Measurements from ENCODE around the gene EXOC4. TPM values are rescaled to one million over a fixed set of nuclear protein-coding genes. Genes with fewer than 3 reads are reported as not detected.

EXOC4 gene
- total and polyA plus RNA-seq, 7 experiments from 2014 or later: 44.1 to 106 (median 74.2) TPM

GRCh38 chr7:133723044-133723443 lies 470.2 kb downstream of the EXOC4 start:
- ATAC-seq: no peak
- no peak overlapping the region for H3K27ac ChIP-seq (ENCODE audit: low read depth, low read length)

GRCh38 chr7:133724148-133724547 lies 471.3 kb downstream of the EXOC4 start:
- peaks cover 0 to 2% (median 0%) of the 10 kb centered on the region in 11 donors for H3K9me3 Mint-ChIP-seq
- Histone ChIP-seq H3K36me3 (ENCODE audit: control insufficient read depth in 2 of 3, insufficient read depth in 3 of 3, low read length in 3 of 3) (no peaks in the 10 kb centered on the region), H3K4me3 (ENCODE audit: low read length) (no peak overlapping the region), H3K9me3 (ENCODE audit: control insufficient read depth in 2 of 3, low read length in 3 of 3) (no peaks in the 10 kb centered on the region), H3K4me1 (ENCODE audit: control insufficient read depth in 2 of 2, insufficient read depth in 2 of 2, low read length in 2 of 2) (no peaks in the 10 kb centered on the region), H3K27ac (ENCODE audit: low read depth, low read length) (no peak overlapping the region), H3K27me3 (ENCODE audit: control insufficient read depth in 2 of 2, insufficient read depth in 2 of 2, low read length in 2 of 2) (no peaks in the 10 kb centered on the region)
- ATAC-seq (no peak), DNase-seq (no peak)
- intact Hi-C loops (cut with micrococcal nuclease): no loop called here
- H3K27me3 Mint-ChIP-seq: no peaks in the 10 kb centered on the region
- peaks cover 0 to 49% (median 7%) of the 10 kb centered on the region in 5 donors for H3K36me3 Mint-ChIP-seq
- peaks cover 0 to under 1% (median 0%) of the 10 kb centered on the region in 7 donors for H3K4me1 Mint-ChIP-seq
- H3K27ac Mint-ChIP-seq: no peak overlapping the region
- ChIA-PET CTCF (no interaction called here), POLR2A (no interaction called here)
- H3K4me3 Mint-ChIP-seq: no peak overlapping the region

More at GRCh38 chr7:133723044-133723443, 470.2 kb downstream of the EXOC4 start:
- H3K9me3 Mint-ChIP-seq: peaks cover 0 to 2% (median 0%) of the 10 kb centered on the region in 11 donors
- Histone ChIP-seq H3K4me1 (ENCODE audit: control insufficient read depth in 2 of 2, insufficient read depth in 2 of 2, low read length in 2 of 2) (no peaks in the 10 kb centered on the region), H3K27me3 (ENCODE audit: control insufficient read depth in 2 of 2, insufficient read depth in 2 of 2, low read length in 2 of 2) (no peaks in the 10 kb centered on the region), H3K9me3 (ENCODE audit: control insufficient read depth in 2 of 3, low read length in 3 of 3) (no peaks in the 10 kb centered on the region), H3K4me3 (ENCODE audit: low read length) (no peak overlapping the region), H3K36me3 (ENCODE audit: control insufficient read depth in 2 of 3, insufficient read depth in 3 of 3, low read length in 3 of 3) (no peaks in the 10 kb centered on the region)
- H3K36me3 Mint-ChIP-seq: peaks cover 0 to 50% (median 10%) of the 10 kb centered on the region in 5 donors
- ChIA-PET POLR2A (no interaction called here), CTCF (no interaction called here)
- H3K4me3 Mint-ChIP-seq: no peak overlapping the region
- no peak for DNase-seq
- intact Hi-C loops (cut with micrococcal nuclease): no loop called here
- no peak overlapping the region for H3K27ac Mint-ChIP-seq
- H3K4me1 Mint-ChIP-seq: no peaks in the 10 kb centered on the region
- H3K27me3 Mint-ChIP-seq: no peaks in the 10 kb centered on the region

GRCh38 chr7:133724694-133725093 lies 471.8 kb downstream of the EXOC4 start:
- peaks cover 0 to 1% (median 0%) of the 10 kb centered on the region in 7 donors for H3K4me1 Mint-ChIP-seq
- no peak for ATAC-seq
- Histone ChIP-seq H3K27me3 (ENCODE audit: control insufficient read depth in 2 of 2, insufficient read depth in 2 of 2, low read length in 2 of 2) (no peaks in the 10 kb centered on the region), H3K27ac (ENCODE audit: low read depth, low read length) (no peak overlapping the region), H3K4me1 (ENCODE audit: control insufficient read depth in 2 of 2, insufficient read depth in 2 of 2, low read length in 2 of 2) (no peaks in the 10 kb centered on the region), H3K4me3 (ENCODE audit: low read length) (no peak overlapping the region), H3K9me3 (ENCODE audit: control insufficient read depth in 2 of 3, low read length in 3 of 3) (no peaks in the 10 kb centered on the region), H3K36me3 (ENCODE audit: control insufficient read depth in 2 of 3, insufficient read depth in 3 of 3, low read length in 3 of 3) (no peaks in the 10 kb centered on the region)
- no peak overlapping the region for H3K4me3 Mint-ChIP-seq
- intact Hi-C loops (cut with micrococcal nuclease): no loop called here
- H3K27ac Mint-ChIP-seq: no peak overlapping the region
- ChIA-PET CTCF (no interaction called here), POLR2A (interaction anchor here (0.7 kb wide), 1 partner anchor 273 kb away, joined by 3 read pairs; no protein-coding TSS in a partner anchor)
- H3K36me3 Mint-ChIP-seq: peaks cover 0 to 44% (median 7%) of the 10 kb centered on the region in 5 donors
- no peak for DNase-seq
- peaks cover 0 to 2% (median 0%) of the 10 kb centered on the region in 11 donors for H3K9me3 Mint-ChIP-seq
- no peaks in the 10 kb centered on the region for H3K27me3 Mint-ChIP-seq

GRCh38 chr7:133727476-133728214 lies 474.8 kb downstream of the EXOC4 start:
- Mint-ChIP-seq H3K36me3 (peaks cover 0 to 59% (median 14%) of the 10 kb centered on the region in 5 donors), H3K4me3 (no peak overlapping the region), H3K4me1 (peaks cover 0 to 3% (median 0%) of the 10 kb centered on the region in 7 donors), H3K27me3 (no peaks in the 10 kb centered on the region), H3K9me3 (peaks cover 0 to 2% (median 0%) of the 10 kb centered on the region in 11 donors), H3K27ac (no peak overlapping the region)
- CTCF ChIA-PET: no interaction called here
- ATAC-seq: no peak
- H3K36me3 ChIP-seq (ENCODE audit: control insufficient read depth in 2 of 3, insufficient read depth in 3 of 3, low read length in 3 of 3): no peaks in the 10 kb centered on the region
- POLR2A ChIA-PET: no interaction called here
- H3K4me3 ChIP-seq (ENCODE audit: low read length): no peak overlapping the region
- DNase-seq: no peak
- no peaks in the 10 kb centered on the region for H3K9me3 ChIP-seq (ENCODE audit: control insufficient read depth in 2 of 3, low read length in 3 of 3)
- H3K27me3 ChIP-seq (ENCODE audit: control insufficient read depth in 2 of 2, insufficient read depth in 2 of 2, low read length in 2 of 2): no peaks in the 10 kb centered on the region
- intact Hi-C loops (cut with micrococcal nuclease): no loop called here
- no peak overlapping the region for H3K27ac ChIP-seq (ENCODE audit: low read depth, low read length)
- no peaks in the 10 kb centered on the region for H3K4me1 ChIP-seq (ENCODE audit: control insufficient read depth in 2 of 2, insufficient read depth in 2 of 2, low read length in 2 of 2)

- Histone ChIP-seq H3K36me3 (ENCODE audit: control insufficient read depth in 2 of 3, insufficient read depth in 3 of 3, low read length in 3 of 3) (no peaks in the 10 kb centered on the region), H3K4me3 (ENCODE audit: low read length) (no peak overlapping the region), H3K27ac (ENCODE audit: low read depth, low read length) (no peak overlapping the region), H3K4me1 (ENCODE audit: control insufficient read depth in 2 of 2, insufficient read depth in 2 of 2, low read length in 2 of 2) (no peaks in the 10 kb centered on the region), H3K27me3 (ENCODE audit: control insufficient read depth in 2 of 2, insufficient read depth in 2 of 2, low read length in 2 of 2) (no peaks in the 10 kb centered on the region), H3K9me3 (ENCODE audit: control insufficient read depth in 2 of 3, low read length in 3 of 3) (no peaks in the 10 kb centered on the region)
- POLR2A ChIA-PET: no interaction called here
- H3K9me3 Mint-ChIP-seq: peaks cover 0 to 2% (median 0%) of the 10 kb centered on the region in 11 donors
- H3K36me3 Mint-ChIP-seq: peaks cover 0 to 60% (median 16%) of the 10 kb centered on the region in 5 donors
- no peak overlapping the region for H3K27ac Mint-ChIP-seq
- H3K27me3 Mint-ChIP-seq: no peaks in the 10 kb centered on the region
- intact Hi-C loops (cut with micrococcal nuclease): no loop called here
- DNase-seq (no peak), ATAC-seq (no peak)
- peaks cover 0 to 3% (median 0%) of the 10 kb centered on the region in 7 donors for H3K4me1 Mint-ChIP-seq
- CTCF ChIA-PET: no interaction called here
- no peak overlapping the region for H3K4me3 Mint-ChIP-seq
Observed at GRCh38 chr7:133730360-133730759, 477.5 kb downstream of the EXOC4 start.

- Histone ChIP-seq H3K27ac (ENCODE audit: low read depth, low read length) (no peak overlapping the region), H3K4me1 (ENCODE audit: control insufficient read depth in 2 of 2, insufficient read depth in 2 of 2, low read length in 2 of 2) (no peaks in the 10 kb centered on the region), H3K27me3 (ENCODE audit: control insufficient read depth in 2 of 2, insufficient read depth in 2 of 2, low read length in 2 of 2) (no peaks in the 10 kb centered on the region), H3K4me3 (ENCODE audit: low read length) (no peak overlapping the region), H3K36me3 (ENCODE audit: control insufficient read depth in 2 of 3, insufficient read depth in 3 of 3, low read length in 3 of 3) (no peaks in the 10 kb centered on the region), H3K9me3 (ENCODE audit: control insufficient read depth in 2 of 3, low read length in 3 of 3) (no peaks in the 10 kb centered on the region)
- Mint-ChIP-seq H3K27me3 (no peaks in the 10 kb centered on the region), H3K27ac (no peak overlapping the region), H3K4me3 (no peak overlapping the region), H3K4me1 (peaks cover 0 to 13% (median 3%) of the 10 kb centered on the region in 7 donors), H3K36me3 (peaks cover 0 to 47% (median 16%) of the 10 kb centered on the region in 5 donors), H3K9me3 (peaks cover 0 to 2% (median 0%) of the 10 kb centered on the region in 11 donors)
- ChIA-PET CTCF (no interaction called here), POLR2A (no interaction called here)
- intact Hi-C loops (cut with micrococcal nuclease): no loop called here
- no peak for ATAC-seq
- no peak for DNase-seq
Observed at GRCh38 chr7:133733401-133733800, 480.5 kb downstream of the EXOC4 start.

GRCh38 chr7:133735222-133735621 lies 482.3 kb downstream of the EXOC4 start:
- H3K9me3 Mint-ChIP-seq: peaks cover 0 to under 1% (median 0%) of the 10 kb centered on the region in 11 donors
- Histone ChIP-seq H3K27ac (ENCODE audit: low read depth, low read length) (no peak overlapping the region), H3K27me3 (ENCODE audit: control insufficient read depth in 2 of 2, insufficient read depth in 2 of 2, low read length in 2 of 2) (no peaks in the 10 kb centered on the region), H3K4me3 (ENCODE audit: low read length) (no peak overlapping the region), H3K4me1 (ENCODE audit: control insufficient read depth in 2 of 2, insufficient read depth in 2 of 2, low read length in 2 of 2) (no peaks in the 10 kb centered on the region), H3K36me3 (ENCODE audit: control insufficient read depth in 2 of 3, insufficient read depth in 3 of 3, low read length in 3 of 3) (no peaks in the 10 kb centered on the region), H3K9me3 (ENCODE audit: control insufficient read depth in 2 of 3, low read length in 3 of 3) (no peaks in the 10 kb centered on the region)
- no peak overlapping the region for H3K4me3 Mint-ChIP-seq
- H3K27me3 Mint-ChIP-seq: no peaks in the 10 kb centered on the region
- CTCF ChIA-PET: no interaction called here
- POLR2A ChIA-PET: no interaction called here
- ATAC-seq (no peak), DNase-seq (no peak)
- H3K27ac Mint-ChIP-seq: no peak overlapping the region
- peaks cover 0 to 44% (median 12%) of the 10 kb centered on the region in 5 donors for H3K36me3 Mint-ChIP-seq
- peaks cover 0 to 13% (median 2%) of the 10 kb centered on the region in 7 donors for H3K4me1 Mint-ChIP-seq
- intact Hi-C loops (cut with micrococcal nuclease): no loop called here

All from naive thymus-derived CD4-positive, alpha-beta T cell (primary cell).